GM21447 (cell line): ENCODE measurements around the gene PKD1.

Experiments
- ATAC-seq: cut with Tn5 transposase; IDR thresholded peaks from one replicate; pipeline ENCODE4 v1.9.1; 2021; ENCODE audit not compliant: unreplicated experiment

The PKD1 gene

GRCh38 chr16:2078691-2079090 is 57.0 kb downstream of the PKD1 start:
- ATAC-seq = no peak

GRCh38 chr16:2078096-2078495 is 57.6 kb downstream of the PKD1 start:
- no peak for ATAC-seq

- no peak for ATAC-seq
Measured at GRCh38 chr16:2077696-2078095, 58.0 kb downstream of the PKD1 start.

GRCh38 chr16:2077016-2077415 is 58.7 kb downstream of the PKD1 start:
- no peak for ATAC-seq

GRCh38 chr16:2076072-2076865 is 59.4 kb downstream of the PKD1 start:
- ATAC-seq = no peak

GRCh38 chr16:2075631-2076030 is 60.1 kb downstream of the PKD1 start:
- no peak for ATAC-seq

GRCh38 chr16:2074071-2074470 is 61.6 kb downstream of the PKD1 start:
- ATAC-seq = no peak

GRCh38 chr16:2072926-2073325 is 62.8 kb downstream of the PKD1 start:
- no peak for ATAC-seq

DNA sequence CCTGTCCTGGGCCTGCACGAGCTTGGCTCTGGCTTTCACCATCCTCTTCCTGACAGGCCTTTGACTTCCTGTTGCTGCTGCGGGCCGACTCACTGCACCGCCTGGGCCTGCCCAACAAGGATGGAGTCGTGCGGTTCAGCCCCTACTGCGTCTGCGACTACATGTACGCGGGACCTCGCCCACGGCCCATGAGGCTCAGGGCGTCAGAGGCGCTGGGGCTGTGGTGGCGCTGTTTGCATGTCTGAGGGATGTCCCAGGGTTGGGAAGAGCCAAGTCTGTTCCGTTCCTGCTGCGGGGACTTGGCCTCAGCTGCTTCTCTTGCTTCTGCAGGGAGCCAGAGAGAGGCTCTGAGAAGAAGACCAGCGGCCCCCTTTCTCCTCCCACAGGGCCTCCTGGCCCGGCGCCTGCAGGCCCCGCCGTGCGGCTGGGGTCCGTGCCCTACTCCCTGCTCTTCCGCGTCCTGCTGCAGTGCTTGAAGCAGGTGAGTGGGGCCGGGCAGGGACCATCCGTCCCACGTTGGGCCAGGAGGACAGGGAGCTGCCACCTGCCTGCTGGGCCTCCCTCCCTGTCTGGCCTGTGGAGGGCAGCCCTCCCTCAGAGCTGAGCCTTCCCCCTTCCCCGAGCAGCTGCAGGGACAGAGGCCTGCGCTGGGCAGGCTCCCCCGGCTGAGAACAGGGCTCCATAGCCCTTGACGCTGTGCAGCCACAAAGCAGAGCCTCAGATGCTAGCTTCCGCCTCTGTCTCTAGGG is 64.1 kb downstream of the PKD1 start:
- ATAC-seq = no peak

DNA sequence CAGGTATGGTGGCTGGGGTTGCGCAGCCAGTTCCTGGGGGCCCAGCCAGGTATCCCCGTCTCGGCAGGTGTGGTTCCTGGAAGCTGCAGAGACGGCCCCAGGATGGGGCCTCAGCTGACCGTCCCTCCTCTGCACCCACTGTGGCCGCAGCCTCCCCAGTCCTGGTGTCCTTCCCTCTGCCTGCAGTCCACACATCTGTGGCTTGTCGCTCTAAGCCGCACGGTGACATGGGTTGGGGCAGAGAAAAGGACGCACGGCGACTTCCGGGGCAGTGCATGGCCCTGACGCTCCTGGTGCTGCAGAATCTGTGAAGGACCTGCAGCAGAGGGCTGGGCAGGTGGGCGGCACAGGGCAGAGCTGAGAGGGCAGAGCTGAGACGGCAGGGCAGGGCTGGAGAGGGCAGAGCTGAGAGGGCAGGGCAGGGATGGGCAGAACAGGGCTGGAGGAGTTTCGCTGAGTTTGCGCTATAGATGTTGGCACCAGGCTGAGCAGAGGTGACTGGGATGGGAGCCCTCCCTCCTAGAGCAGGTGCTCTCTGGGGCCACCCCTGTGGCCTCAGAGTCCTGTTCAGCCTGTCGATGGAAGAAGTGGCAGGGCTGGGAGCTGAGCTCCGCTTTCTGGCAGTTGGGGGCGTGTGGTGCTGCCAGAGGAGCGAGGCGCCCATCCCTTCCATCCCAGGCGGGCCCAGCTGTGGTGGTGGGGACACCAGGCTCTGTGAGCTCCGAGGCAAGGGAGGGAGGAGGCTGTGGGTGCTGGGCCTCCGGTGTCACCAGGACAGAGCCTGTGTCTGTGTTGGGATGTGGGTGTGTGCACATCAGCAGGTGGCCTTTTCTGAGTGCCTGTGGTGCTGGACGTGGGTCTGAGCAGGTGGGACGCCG is 64.9 kb downstream of the PKD1 start:
- ATAC-seq = no peak

GRCh38 chr16:2066139-2066538 is 69.6 kb downstream of the PKD1 start:
- no peak for ATAC-seq

DNA sequence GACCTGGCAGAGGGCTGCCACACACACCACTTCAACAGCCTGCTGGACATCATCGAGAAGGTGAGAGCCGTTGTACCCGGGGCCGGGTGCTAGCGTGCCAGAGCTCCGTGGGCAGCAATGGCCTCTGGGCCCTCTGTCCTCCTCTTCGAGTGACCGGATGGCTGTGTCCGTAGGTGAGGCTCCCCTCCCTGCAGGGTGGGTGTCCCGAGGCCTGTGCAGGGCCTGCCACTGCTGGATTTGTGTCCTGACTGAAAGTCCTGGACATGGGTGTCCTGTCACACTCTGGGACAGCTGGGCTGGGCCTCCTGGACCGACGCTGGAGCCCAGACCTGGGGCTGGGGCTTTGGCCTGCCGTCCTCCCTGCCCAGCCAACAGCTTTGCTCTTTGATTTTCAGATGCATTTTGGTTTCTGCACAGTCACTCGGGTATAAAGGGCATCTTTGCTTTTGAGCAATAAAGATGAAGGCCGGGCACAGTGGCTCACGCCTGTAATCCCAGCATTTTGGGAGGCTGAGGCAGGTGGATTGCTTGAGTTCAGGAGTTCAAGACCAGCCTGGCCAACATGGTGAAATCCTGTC is 71.2 kb downstream of the PKD1 start:
- no peak for ATAC-seq

DNA sequence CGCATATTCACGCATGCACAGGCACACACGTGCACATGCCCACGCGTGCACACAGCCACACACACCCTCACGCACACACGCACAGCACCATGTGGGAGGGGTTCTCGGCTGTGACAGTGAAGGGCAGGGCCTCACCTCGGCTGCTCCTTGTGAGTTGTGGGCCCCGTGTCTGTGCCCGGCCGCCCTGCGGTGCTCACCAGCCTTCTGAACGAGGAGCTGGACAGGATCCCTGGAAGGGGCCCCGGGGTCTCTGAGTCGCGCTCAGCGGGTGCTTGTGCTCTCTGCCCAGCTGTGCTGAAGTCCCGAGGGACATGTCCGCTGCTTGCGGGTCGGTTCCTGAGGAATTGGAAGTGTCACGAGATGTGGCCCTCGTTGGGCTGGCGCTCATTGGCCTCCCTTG is 71.8 kb downstream of the PKD1 start:
- ATAC-seq = no peak

DNA sequence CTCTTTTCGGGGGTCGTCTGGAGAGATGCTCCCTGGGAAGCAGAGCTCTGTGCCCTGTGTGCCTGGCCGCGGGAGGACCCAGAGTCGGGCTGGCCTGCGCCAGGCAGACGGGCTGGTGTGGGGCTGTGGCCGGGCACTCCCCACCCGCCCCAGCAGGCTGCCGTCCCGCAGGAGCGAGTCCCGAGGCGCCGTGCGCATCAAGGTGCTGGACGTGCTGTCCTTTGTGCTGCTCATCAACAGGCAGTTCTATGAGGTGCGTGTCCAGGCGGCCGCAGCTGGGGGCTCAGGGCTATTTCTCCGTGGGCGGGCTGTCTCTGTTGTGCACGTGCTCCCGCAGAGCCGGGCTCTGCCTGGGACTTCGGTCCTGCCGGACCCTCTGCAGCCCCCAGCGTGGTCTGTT is 72.9 kb downstream of the PKD1 start:
- ATAC-seq = no peak

DNA sequence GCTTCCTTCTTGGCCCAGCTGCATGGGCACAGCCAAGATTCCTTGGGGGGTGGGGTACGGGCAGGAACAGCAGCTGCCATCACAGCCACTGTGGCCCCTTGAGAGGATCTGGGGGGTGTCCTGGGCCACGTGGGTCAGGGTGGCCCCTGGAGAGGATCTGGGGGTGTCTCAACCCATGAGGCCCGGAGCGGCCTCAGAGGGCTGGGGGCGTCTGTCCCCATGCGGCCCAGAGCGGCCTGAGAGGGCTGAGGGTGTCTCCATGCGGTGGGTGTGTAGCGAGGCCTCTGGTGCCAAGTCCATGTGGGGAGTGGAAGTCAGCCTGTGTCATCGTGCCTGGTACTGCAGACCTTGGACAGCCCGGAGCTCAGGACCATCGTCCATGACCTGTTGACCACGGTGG is 74.2 kb downstream of the PKD1 start:
- ATAC-seq = no peak

GRCh38 chr16:2061023-2061422 is 74.7 kb downstream of the PKD1 start:
- no peak for ATAC-seq

GRCh38 chr16:2060346-2060745 is 75.4 kb downstream of the PKD1 start:
- no peak for ATAC-seq

- ATAC-seq = no peak
Measured at GRCh38 chr16:2058872-2059271, 76.8 kb downstream of the PKD1 start.

DNA sequence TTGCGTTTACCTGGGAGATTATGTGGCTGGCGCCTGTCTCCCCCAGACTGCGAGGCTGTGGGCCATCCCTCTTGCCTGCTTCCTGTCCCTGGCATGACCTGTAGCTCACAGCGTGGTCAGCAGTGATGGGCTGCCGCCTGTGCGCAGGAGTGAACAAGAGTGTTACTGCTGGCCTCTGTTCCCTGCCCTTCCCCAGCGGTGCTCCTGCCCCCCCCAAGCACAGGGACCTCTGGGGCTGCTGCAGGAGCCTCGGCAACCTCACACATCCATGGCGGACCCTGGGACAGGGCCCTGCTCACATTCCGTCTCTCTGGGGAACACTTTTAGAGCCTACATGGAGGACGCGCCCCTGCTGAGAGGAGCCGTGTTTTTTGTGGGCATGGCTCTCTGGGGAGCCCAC is 77.3 kb downstream of the PKD1 start:
- no peak for ATAC-seq

GRCh38 chr16:2057438-2057837 is 78.3 kb downstream of the PKD1 start:
- ATAC-seq = no peak
